GM23338 (cell line): ENCODE data around the gene CCDC57. TPM values are rescaled to one million over a fixed set of nuclear protein-coding genes. Genes with fewer than 3 reads are reported as not detected.

Experiments used
- ATAC-seq: fragments of 200-7000 bp; cut with Tn5 transposase; 3 replicates; pipeline ENCODE4 v1.9.1; 2020
- DNase-seq: peaks from one replicate; pipeline ENCODE4 v3.0.0-alpha.2; 2015; ENCODE audit warnings: low spot score
- H2AFZ ChIP-seq: fragments of 200-600 bp; sonication (generic); 2 replicates; pipeline ENCODE4 v1.8.0; 2016; ENCODE audit warnings: antibody characterized with exemption, mild to moderate bottlenecking, moderate library complexity
- H3F3A ChIP-seq: fragments of 200-600 bp; sonication (generic); replicated peaks from 2 replicates; pipeline ENCODE4 v1.8.0; 2017; ENCODE audit warnings: antibody characterized with exemption, mixed run types, low read depth
- H3K27ac ChIP-seq: fragments of 200-600 bp; sonication (generic); 2 replicates; pipeline ENCODE4 v1.6.1; 2016; ENCODE audit warnings: low read depth
- H3K27me3 ChIP-seq: fragments of 200-600 bp; sonication (generic); 2 replicates; pipeline ENCODE4 v1.8.0; 2016; ENCODE audit warnings: mild to moderate bottlenecking, mixed run types, moderate library complexity; ENCODE audit not compliant: insufficient read depth
- H3K36me3 ChIP-seq: fragments of 200-600 bp; sonication (generic); 2 replicates; pipeline ENCODE4 v1.8.0; 2016; ENCODE audit warnings: mild to moderate bottlenecking; ENCODE audit not compliant: insufficient read depth
- H3K4me1 ChIP-seq: fragments of 200-600 bp; sonication (generic); 2 replicates; pipeline ENCODE4 v1.8.0; 2016; ENCODE audit warnings: mild to moderate bottlenecking, moderate library complexity; ENCODE audit not compliant: insufficient read depth
- H3K4me2 ChIP-seq: fragments of 200-600 bp; sonication (generic); 2 replicates; pipeline ENCODE4 v1.7.1; 2017; ENCODE audit warnings: mixed run types
- H3K4me3 ChIP-seq: fragments of 200-600 bp; sonication (generic); 2 replicates; pipeline ENCODE4 v1.6.1; 2016; ENCODE audit warnings: mixed run types
- H3K79me2 ChIP-seq: fragments of 200-600 bp; sonication (generic); replicated peaks from 2 replicates; pipeline ENCODE4 v1.8.0; 2017; ENCODE audit warnings: mild to moderate bottlenecking; ENCODE audit not compliant: insufficient read depth
- H3K9me2 ChIP-seq: fragments of 200-600 bp; sonication (generic); 2 replicates; pipeline ENCODE4 v1.8.0; 2017; ENCODE audit not compliant: insufficient read depth
- H4K20me1 ChIP-seq: fragments of 200-600 bp; sonication (generic); replicated peaks from 2 replicates; pipeline ENCODE4 v1.8.0; 2017; ENCODE audit warnings: mild to moderate bottlenecking; ENCODE audit not compliant: insufficient read depth
- H3K27ac Mint-ChIP-seq: 2 replicates; pipeline ENCODE4 v1.8.0; 2020; ENCODE audit warnings: inconsistent platforms, mild to moderate bottlenecking, moderate library complexity, mixed read lengths
- H3K27me3 Mint-ChIP-seq: 3 replicates; pipeline ENCODE4 v1.8.0; 2022; ENCODE audit warnings: low read depth, mild to moderate bottlenecking, moderate library complexity, mixed read lengths, inconsistent platforms; ENCODE audit not compliant: insufficient read depth, poor library complexity
- H3K36me3 Mint-ChIP-seq: 3 replicates; pipeline ENCODE4 v1.8.0; 2021; ENCODE audit warnings: low read depth, mild to moderate bottlenecking, inconsistent platforms, moderate library complexity, mixed read lengths
- H3K4me1 Mint-ChIP-seq: 3 replicates; pipeline ENCODE4 v1.8.0; 2020; ENCODE audit warnings: mild to moderate bottlenecking, inconsistent platforms, mixed read lengths
- H3K4me3 Mint-ChIP-seq: 3 replicates; pipeline ENCODE4 v1.8.0; 2021; ENCODE audit warnings: moderate library complexity, mild to moderate bottlenecking, inconsistent platforms, mixed read lengths
- H3K9me3 Mint-ChIP-seq: 3 replicates; pipeline ENCODE4 v1.8.0; 2020; ENCODE audit warnings: moderate library complexity, mild to moderate bottlenecking, inconsistent platforms, mixed read lengths
- CREB1 ChIP-seq: fragments of 250-450 bp; sonication (Bioruptor Pico); IDR thresholded peaks from 2 replicates; pipeline ENCODE4 v1.5.0; 2020; ENCODE audit warnings: low read depth, mild to moderate bottlenecking, moderate library complexity
- CTCF ChIP-seq, 2 experiments: fragments of 200-600 bp in 1 of 2; sonication (generic) in 1 of 2; conservative IDR thresholded peaks; 2 replicates each; pipeline versions ENCODE4 v1.5.1 to v1.6.1; 2016 to 2017; ENCODE audit warnings: antibody characterized with exemption in 2 of 2, low read depth in 2 of 2, mild to moderate bottlenecking in 2 of 2, moderate library complexity in 1 of 2
- ETS1 ChIP-seq: IDR thresholded peaks from 2 replicates; pipeline ENCODE4 v1.6.1; 2016; ENCODE audit warnings: antibody characterized with exemption
- EZH2 ChIP-seq: fragments of 200-600 bp; sonication (generic); IDR thresholded peaks from one replicate; pipeline ENCODE4 v1.8.0; 2017; ENCODE audit warnings: antibody characterized with exemption, mild to moderate bottlenecking, low read depth; ENCODE audit not compliant: unreplicated experiment
- EZH2phosphoT487 ChIP-seq: fragments of 200-600 bp; sonication (generic); IDR thresholded peaks from one replicate; pipeline ENCODE4 v1.8.1; 2018; ENCODE audit warnings: antibody characterized with exemption; ENCODE audit not compliant: unreplicated experiment
- JUNB ChIP-seq: IDR thresholded peaks from one replicate; pipeline ENCODE4 v1.6.1; 2016; ENCODE audit warnings: antibody characterized with exemption; ENCODE audit not compliant: unreplicated experiment
- NANOG ChIP-seq: IDR thresholded peaks from 2 replicates; pipeline ENCODE4 v1.6.1; 2016; ENCODE audit warnings: antibody characterized with exemption, borderline replicate concordance
- POLR2AphosphoS5 ChIP-seq: IDR thresholded peaks from 2 replicates; pipeline ENCODE4 v1.6.1; 2016; ENCODE audit warnings: antibody characterized with exemption, low read depth
- STAT1 ChIP-seq: IDR thresholded peaks from one replicate; pipeline ENCODE4 v1.6.1; 2016; ENCODE audit warnings: antibody characterized with exemption; ENCODE audit not compliant: unreplicated experiment
- ZNF114 ChIP-seq: fragments of 250-450 bp; sonication (Bioruptor Pico); IDR thresholded peaks from 2 replicates; pipeline ENCODE4 v1.5.0; 2020; ENCODE audit warnings: mild to moderate bottlenecking, moderate library complexity
- ZNF331 ChIP-seq: fragments of 250-450 bp; sonication (Bioruptor Pico); IDR thresholded peaks from 2 replicates; pipeline ENCODE4 v1.5.0; 2020; ENCODE audit warnings: low read depth, mild to moderate bottlenecking, moderate library complexity
- polyA plus RNA-seq: library from polyadenylated mRNA; unstranded; fragments of >200 nt; fragmentation: Nextera tagmentation; extraction: Ambion mirVana; gene quantifications from 2 replicates; pipeline ENCODE4 v1.2.1, GENCODE V29; 2016
- total RNA-seq: library from RNA; depleted of rRNA; stranded (reverse); fragments of >200 nt; shearing (Covaris generic); gene quantifications from 2 replicates; pipeline ENCODE4 v1.2.3, GENCODE V29; 2014
- TF ChIP-seq, protein P1 (sequence below): fragments of 250-450 bp; sonication (Bioruptor Pico); IDR thresholded peaks from 2 replicates; pipeline ENCODE4 v1.5.0; 2020; ENCODE audit warnings: mild to moderate bottlenecking, moderate library complexity
- TF ChIP-seq, protein P2 (sequence below): IDR thresholded peaks from one replicate; pipeline ENCODE4 v1.6.1; 2018; ENCODE audit warnings: antibody characterized with exemption; ENCODE audit not compliant: unreplicated experiment

Gene CCDC57
- total and polyA plus RNA-seq, 2 experiments from 2014 or later: 7.0 to 16.3 TPM

DNA sequence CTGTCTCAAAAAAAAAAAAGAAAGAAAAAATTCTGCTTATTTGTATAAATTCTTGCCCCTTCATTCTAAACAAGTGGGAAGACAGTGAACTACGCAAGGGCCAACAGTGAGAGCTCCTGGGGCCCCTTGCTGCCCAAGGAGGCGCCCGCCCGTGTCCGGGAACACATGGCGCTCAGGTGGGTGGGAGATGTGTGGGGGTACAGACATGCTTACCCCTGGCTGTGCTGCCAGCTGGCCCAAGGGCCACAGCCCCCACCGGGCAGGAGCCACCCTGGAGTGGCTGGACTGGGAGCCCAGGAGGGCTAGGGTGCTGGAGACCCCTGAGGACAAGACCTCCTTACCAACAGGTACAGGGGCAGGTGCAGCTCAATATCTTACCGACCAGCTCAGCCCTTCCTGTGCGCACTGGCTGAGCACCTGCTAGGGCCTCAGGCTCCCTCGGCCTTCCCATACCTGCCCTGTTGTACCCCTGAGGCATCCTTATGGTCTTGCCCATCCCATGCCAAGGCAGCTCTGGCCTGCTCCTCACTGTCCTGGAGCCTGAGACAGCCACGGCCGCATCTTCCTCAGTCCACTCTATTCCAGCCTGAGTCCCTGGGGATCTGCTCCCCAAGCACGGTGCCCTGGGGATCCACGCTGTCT lies 56.2 kb downstream of the CCDC57 start:
- H3K36me3 ChIP-seq: no peaks in the 10 kb centered on the region

More for the DNA sequence above, 56.2 kb downstream of the CCDC57 start:
- Mint-ChIP-seq H3K36me3 (peaks cover 8% of the 10 kb centered on the region; the same call in 2 of the 3 replicates), H3K4me3 (no peak overlapping the region), H3K4me1 (no peaks in the 10 kb centered on the region), H3K27me3 (peaks cover 15% of the 10 kb centered on the region), H3K9me3 (peaks cover 6% of the 10 kb centered on the region), H3K27ac (no peak overlapping the region)
- TF ChIP-seq CTCF (conservative IDR thresholded peaks at IDR 0.05; ENCODE audit: low read depth in 2 of 2) (no peak), ZNF114 (CRISPR knock-in tag) (no peak), STAT1 (no peak), ETS1 (no peak), ZNF331 (CRISPR knock-in tag) (no peak), EZH2phosphoT487 (no peak), POLR2AphosphoS5 (no peak), EZH2 (no peak), JUNB (no peak), NANOG (no peak), CREB1 (CRISPR knock-in tag) (no peak)
- TF ChIP-seq, protein P1, sequence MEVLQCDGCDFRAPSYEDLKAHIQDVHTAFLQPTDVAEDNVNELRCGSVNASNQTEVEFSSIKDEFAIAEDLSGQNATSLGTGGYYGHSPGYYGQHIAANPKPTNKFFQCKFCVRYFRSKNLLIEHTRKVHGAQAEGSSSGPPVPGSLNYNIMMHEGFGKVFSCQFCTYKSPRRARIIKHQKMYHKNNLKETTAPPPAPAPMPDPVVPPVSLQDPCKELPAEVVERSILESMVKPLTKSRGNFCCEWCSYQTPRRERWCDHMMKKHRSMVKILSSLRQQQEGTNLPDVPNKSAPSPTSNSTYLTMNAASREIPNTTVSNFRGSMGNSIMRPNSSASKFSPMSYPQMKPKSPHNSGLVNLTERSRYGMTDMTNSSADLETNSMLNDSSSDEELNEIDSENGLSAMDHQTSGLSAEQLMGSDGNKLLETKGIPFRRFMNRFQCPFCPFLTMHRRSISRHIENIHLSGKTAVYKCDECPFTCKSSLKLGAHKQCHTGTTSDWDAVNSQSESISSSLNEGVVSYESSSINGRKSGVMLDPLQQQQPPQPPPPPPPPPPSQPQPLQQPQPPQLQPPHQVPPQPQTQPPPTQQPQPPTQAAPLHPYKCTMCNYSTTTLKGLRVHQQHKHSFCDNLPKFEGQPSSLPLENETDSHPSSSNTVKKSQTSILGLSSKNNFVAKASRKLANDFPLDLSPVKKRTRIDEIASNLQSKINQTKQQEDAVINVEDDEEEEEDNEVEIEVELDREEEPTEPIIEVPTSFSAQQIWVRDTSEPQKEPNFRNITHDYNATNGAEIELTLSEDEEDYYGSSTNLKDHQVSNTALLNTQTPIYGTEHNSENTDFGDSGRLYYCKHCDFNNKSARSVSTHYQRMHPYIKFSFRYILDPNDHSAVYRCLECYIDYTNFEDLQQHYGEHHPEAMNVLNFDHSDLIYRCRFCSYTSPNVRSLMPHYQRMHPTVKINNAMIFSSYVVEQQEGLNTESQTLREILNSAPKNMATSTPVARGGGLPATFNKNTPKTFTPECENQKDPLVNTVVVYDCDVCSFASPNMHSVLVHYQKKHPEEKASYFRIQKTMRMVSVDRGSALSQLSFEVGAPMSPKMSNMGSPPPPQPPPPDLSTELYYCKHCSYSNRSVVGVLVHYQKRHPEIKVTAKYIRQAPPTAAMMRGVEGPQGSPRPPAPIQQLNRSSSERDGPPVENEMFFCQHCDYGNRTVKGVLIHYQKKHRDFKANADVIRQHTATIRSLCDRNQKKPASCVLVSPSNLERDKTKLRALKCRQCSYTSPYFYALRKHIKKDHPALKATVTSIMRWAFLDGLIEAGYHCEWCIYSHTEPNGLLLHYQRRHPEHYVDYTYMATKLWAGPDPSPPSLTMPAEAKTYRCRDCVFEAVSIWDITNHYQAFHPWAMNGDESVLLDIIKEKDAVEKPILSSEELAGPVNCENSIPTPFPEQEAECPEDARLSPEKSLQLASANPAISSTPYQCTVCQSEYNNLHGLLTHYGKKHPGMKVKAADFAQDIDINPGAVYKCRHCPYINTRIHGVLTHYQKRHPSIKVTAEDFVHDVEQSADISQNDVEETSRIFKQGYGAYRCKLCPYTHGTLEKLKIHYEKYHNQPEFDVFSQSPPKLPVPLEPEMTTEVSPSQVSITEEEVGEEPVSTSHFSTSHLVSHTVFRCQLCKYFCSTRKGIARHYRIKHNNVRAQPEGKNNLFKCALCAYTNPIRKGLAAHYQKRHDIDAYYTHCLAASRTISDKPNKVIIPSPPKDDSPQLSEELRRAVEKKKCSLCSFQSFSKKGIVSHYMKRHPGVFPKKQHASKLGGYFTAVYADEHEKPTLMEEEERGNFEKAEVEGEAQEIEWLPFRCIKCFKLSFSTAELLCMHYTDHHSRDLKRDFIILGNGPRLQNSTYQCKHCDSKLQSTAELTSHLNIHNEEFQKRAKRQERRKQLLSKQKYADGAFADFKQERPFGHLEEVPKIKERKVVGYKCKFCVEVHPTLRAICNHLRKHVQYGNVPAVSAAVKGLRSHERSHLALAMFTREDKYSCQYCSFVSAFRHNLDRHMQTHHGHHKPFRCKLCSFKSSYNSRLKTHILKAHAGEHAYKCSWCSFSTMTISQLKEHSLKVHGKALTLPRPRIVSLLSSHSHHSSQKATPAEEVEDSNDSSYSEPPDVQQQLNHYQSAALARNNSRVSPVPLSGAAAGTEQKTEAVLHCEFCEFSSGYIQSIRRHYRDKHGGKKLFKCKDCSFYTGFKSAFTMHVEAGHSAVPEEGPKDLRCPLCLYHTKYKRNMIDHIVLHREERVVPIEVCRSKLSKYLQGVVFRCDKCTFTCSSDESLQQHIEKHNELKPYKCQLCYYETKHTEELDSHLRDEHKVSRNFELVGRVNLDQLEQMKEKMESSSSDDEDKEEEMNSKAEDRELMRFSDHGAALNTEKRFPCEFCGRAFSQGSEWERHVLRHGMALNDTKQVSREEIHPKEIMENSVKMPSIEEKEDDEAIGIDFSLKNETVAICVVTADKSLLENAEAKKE (CRISPR knock-in tag): no peak
- TF ChIP-seq, protein P2, sequence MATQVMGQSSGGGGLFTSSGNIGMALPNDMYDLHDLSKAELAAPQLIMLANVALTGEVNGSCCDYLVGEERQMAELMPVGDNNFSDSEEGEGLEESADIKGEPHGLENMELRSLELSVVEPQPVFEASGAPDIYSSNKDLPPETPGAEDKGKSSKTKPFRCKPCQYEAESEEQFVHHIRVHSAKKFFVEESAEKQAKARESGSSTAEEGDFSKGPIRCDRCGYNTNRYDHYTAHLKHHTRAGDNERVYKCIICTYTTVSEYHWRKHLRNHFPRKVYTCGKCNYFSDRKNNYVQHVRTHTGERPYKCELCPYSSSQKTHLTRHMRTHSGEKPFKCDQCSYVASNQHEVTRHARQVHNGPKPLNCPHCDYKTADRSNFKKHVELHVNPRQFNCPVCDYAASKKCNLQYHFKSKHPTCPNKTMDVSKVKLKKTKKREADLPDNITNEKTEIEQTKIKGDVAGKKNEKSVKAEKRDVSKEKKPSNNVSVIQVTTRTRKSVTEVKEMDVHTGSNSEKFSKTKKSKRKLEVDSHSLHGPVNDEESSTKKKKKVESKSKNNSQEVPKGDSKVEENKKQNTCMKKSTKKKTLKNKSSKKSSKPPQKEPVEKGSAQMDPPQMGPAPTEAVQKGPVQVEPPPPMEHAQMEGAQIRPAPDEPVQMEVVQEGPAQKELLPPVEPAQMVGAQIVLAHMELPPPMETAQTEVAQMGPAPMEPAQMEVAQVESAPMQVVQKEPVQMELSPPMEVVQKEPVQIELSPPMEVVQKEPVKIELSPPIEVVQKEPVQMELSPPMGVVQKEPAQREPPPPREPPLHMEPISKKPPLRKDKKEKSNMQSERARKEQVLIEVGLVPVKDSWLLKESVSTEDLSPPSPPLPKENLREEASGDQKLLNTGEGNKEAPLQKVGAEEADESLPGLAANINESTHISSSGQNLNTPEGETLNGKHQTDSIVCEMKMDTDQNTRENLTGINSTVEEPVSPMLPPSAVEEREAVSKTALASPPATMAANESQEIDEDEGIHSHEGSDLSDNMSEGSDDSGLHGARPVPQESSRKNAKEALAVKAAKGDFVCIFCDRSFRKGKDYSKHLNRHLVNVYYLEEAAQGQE: no peak
- H2AFZ ChIP-seq: no peak overlapping the region
- H3F3A ChIP-seq: no peaks in the 10 kb centered on the region
- H4K20me1 ChIP-seq: no peaks in the 10 kb centered on the region; the same call in 1 of the 2 replicates
- no peaks in the 10 kb centered on the region for H3K27me3 ChIP-seq
- H3K27ac ChIP-seq: no peak overlapping the region
- no peak overlapping the region for H3K4me3 ChIP-seq
- H3K4me2 ChIP-seq: no peak overlapping the region
- H3K79me2 ChIP-seq: no peaks in the 10 kb centered on the region
- ATAC-seq (no peak), DNase-seq (no peak)
- H3K4me1 ChIP-seq: no peaks in the 10 kb centered on the region
- H3K9me2 ChIP-seq: no peaks in the 10 kb centered on the region
